Caco-2 (cell line): ENCODE measurements around the gene TMEM184C. TPM values are rescaled to one million over a fixed set of nuclear protein-coding genes. Genes with fewer than 3 reads are reported as not detected.

ENCODE experiments used
- BruUV-seq: library from RNA; stranded (reverse); fragments of 400-500 nt; replicated peaks from 2 replicates; lab custom pipeline; 2021; lab: Mats Ljungman, UMichigan
- CTCF ChIA-PET: fragments of 300-600 bp; sonication (Branson Sonifier 250); formaldehyde crosslinking; loops from one replicate; lab custom pipeline; 2022; ENCODE audit warnings: antibody characterized with exemption; lab: Charles Lee
- POLR2A ChIA-PET: fragments of 300-600 bp; sonication (Branson Sonifier 250); formaldehyde crosslinking; loops from one replicate; lab custom pipeline; 2022; ENCODE audit warnings: antibody characterized with exemption; lab: Charles Lee
- DNase-seq, 2 experiments: peaks; one replicate each; pipeline versions ENCODE4 v3.0.0 to v3.0.0-alpha.2; 2020 to 2022
- H3K27me3 ChIP-seq: replicated peaks from 2 replicates; pipeline ENCODE4 v1.6.0; 2011; ENCODE audit warnings: low read length; ENCODE audit not compliant: control insufficient read depth, insufficient read depth
- H3K36me3 ChIP-seq: 2 replicates; pipeline ENCODE4 v1.5.1; 2011; ENCODE audit warnings: low read length; ENCODE audit not compliant: control insufficient read depth, insufficient read depth
- H3K4me1 ChIP-seq: fragments of 250-450 bp; sonication (Bioruptor Pico); 2 replicates; pipeline ENCODE4 v1.5.1; 2020; ENCODE audit warnings: mild to moderate bottlenecking
- H3K4me3 ChIP-seq: 2 replicates; pipeline ENCODE4 v1.5.1; 2011; ENCODE audit warnings: low read depth, mild to moderate bottlenecking, control low read depth, low read length
- H3K9me3 ChIP-seq: fragments of 250-450 bp; sonication (Bioruptor Pico); 2 replicates; pipeline ENCODE4 v1.5.1; 2020; ENCODE audit warnings: mild to moderate bottlenecking, moderate library complexity
- H3K27ac Mint-ChIP-seq: one replicate; pipeline ENCODE4 v1.8.0; 2022; ENCODE audit warnings: mixed read lengths; ENCODE audit not compliant: unreplicated experiment
- H3K27me3 Mint-ChIP-seq: one replicate; pipeline ENCODE4 v1.8.0; 2022; ENCODE audit warnings: mixed read lengths; ENCODE audit not compliant: insufficient read depth, unreplicated experiment
- H3K36me3 Mint-ChIP-seq: one replicate; pipeline ENCODE4 v1.8.0; 2022; ENCODE audit warnings: mild to moderate bottlenecking, mixed read lengths; ENCODE audit not compliant: insufficient read depth, unreplicated experiment
- H3K4me1 Mint-ChIP-seq: one replicate; pipeline ENCODE4 v1.8.0; 2022; ENCODE audit warnings: low read depth, mixed read lengths; ENCODE audit not compliant: unreplicated experiment
- H3K4me3 Mint-ChIP-seq: one replicate; pipeline ENCODE4 v1.8.0; 2022; ENCODE audit warnings: mild to moderate bottlenecking, moderate library complexity, mixed read lengths; ENCODE audit not compliant: unreplicated experiment
- H3K9me3 Mint-ChIP-seq: one replicate; pipeline ENCODE4 v1.8.0; 2022; ENCODE audit warnings: mixed read lengths; ENCODE audit not compliant: unreplicated experiment
- intact Hi-C: fragments of 100-400 bp; cut with micrococcal nuclease; formaldehyde crosslinking; loops from one replicate; pipeline ENCODE4 v1.10.0; 2022; ENCODE audit not compliant: unreplicated experiment
- total RNA-seq: library from RNA; stranded (reverse); gene quantifications from 2 replicates; pipeline ENCODE4 v1.2.3, GENCODE V29; 2022
- TF ChIP-seq, protein P1 (sequence below), 2 experiments: fragments of 200-600 bp in 1 of 2; IDR thresholded peaks; 1 replicate in 1 of 2; 2 replicates in 1 of 2; pipeline versions ENCODE4 v1.5.1 to v1.8.0; 2011 to 2022; ENCODE audit warnings: antibody characterized with exemption in 1 of 2, control low read depth in 1 of 2, inconsistent platforms in 1 of 2, low read depth in 1 of 2, low read length in 1 of 2, mild to moderate bottlenecking in 1 of 2, moderate library complexity in 1 of 2; ENCODE audit not compliant: insufficient read depth in 1 of 2, severe bottlenecking in 1 of 2, unreplicated experiment in 1 of 2

Gene TMEM184C
- total RNA-seq, 1 experiment from 2014 or later: 36.2 TPM

DNA sequence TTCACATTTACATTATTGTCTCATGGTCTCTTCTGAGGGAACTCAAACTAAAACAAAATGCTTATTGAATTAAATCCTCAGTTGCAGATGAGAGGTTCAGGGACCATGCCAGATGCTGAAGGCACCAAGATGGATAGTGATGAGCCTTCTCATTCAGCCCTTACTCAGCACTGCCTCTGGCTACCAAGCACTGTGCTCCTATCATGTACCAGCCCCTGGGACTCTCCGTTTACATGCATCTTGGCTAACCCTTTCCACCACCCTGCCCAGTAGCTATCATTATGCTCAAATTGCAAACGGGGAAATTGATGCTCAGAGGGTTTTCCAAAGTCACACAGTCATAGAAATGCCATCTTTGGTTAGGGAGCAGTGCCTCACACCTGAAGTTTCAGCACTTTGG is 22.6 kb upstream of the TMEM184C start:
- H3K4me3 Mint-ChIP-seq: no peak overlapping the region
- DNase-seq: no peak
- H3K4me1 Mint-ChIP-seq: no peaks in the 10 kb centered on the region
- H3K4me3 ChIP-seq: no peak overlapping the region
- intact Hi-C loops: loop anchor here (5.0 kb wide), 1 partner anchor 497 kb away; no protein-coding TSS in a partner anchor
- no TSS peak for BruUV-seq
- CTCF ChIA-PET: interaction anchor here (0.5 to 1.9 kb wide), 3 partner anchors 22 to 76 kb away, joined by 3 to 6 read pairs (median 3); partner anchors contain the start of gene TMEM184C
- H3K36me3 Mint-ChIP-seq: no peaks in the 10 kb centered on the region
- H3K36me3 ChIP-seq: no peaks in the 10 kb centered on the region
- TF ChIP-seq, protein P1, sequence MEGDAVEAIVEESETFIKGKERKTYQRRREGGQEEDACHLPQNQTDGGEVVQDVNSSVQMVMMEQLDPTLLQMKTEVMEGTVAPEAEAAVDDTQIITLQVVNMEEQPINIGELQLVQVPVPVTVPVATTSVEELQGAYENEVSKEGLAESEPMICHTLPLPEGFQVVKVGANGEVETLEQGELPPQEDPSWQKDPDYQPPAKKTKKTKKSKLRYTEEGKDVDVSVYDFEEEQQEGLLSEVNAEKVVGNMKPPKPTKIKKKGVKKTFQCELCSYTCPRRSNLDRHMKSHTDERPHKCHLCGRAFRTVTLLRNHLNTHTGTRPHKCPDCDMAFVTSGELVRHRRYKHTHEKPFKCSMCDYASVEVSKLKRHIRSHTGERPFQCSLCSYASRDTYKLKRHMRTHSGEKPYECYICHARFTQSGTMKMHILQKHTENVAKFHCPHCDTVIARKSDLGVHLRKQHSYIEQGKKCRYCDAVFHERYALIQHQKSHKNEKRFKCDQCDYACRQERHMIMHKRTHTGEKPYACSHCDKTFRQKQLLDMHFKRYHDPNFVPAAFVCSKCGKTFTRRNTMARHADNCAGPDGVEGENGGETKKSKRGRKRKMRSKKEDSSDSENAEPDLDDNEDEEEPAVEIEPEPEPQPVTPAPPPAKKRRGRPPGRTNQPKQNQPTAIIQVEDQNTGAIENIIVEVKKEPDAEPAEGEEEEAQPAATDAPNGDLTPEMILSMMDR (IDR thresholded peaks at IDR 0.05; ENCODE audit: insufficient read depth in 1 of 2, low read depth in 1 of 2, low read length in 1 of 2, severe bottlenecking in 1 of 2, unreplicated experiment in 1 of 2): no peak
- POLR2A ChIA-PET: no interaction called here
- no peaks in the 10 kb centered on the region for H3K27me3 ChIP-seq
- H3K9me3 ChIP-seq: no peaks in the 10 kb centered on the region
- H3K27ac Mint-ChIP-seq: no peak overlapping the region
- H3K27me3 Mint-ChIP-seq: no peaks in the 10 kb centered on the region
- H3K9me3 Mint-ChIP-seq: no peaks in the 10 kb centered on the region
- no peaks in the 10 kb centered on the region for H3K4me1 ChIP-seq

DNA sequence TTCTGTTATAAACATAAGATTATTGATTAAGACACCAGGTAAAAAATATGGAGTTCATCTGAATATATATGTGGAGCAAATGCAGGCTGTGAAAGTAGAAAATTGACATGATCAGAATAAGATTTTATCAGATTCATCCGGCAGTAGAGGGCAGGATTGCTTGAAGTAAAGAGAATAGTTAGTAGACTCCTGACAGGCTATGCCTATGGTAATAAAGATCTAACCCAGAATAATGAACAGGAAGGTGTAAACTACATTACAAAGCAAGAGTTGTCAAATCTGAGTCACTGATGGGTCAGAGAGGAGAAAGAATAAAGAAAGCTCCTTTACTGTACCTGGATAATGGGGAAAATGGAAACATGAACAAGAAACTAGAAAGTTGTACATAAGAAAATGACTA is 20.8 kb upstream of the TMEM184C start:
- no peaks in the 10 kb centered on the region for H3K4me1 Mint-ChIP-seq
- no peak for DNase-seq
- H3K27me3 ChIP-seq: no peaks in the 10 kb centered on the region
- H3K4me3 Mint-ChIP-seq: no peak overlapping the region
- no peaks in the 10 kb centered on the region for H3K36me3 Mint-ChIP-seq
- no peak overlapping the region for H3K27ac Mint-ChIP-seq
- BruUV-seq: no TSS peak
- H3K9me3 Mint-ChIP-seq: no peaks in the 10 kb centered on the region
- H3K4me3 ChIP-seq: no peak overlapping the region
- H3K9me3 ChIP-seq: no peaks in the 10 kb centered on the region
- H3K27me3 Mint-ChIP-seq: no peaks in the 10 kb centered on the region
- ChIA-PET POLR2A (no interaction called here), CTCF (interaction anchor here (2.4 kb wide), 1 partner anchor 271 kb away, joined by 10 read pairs; no protein-coding TSS in a partner anchor)
- TF ChIP-seq, protein P1 (IDR thresholded peaks at IDR 0.05; ENCODE audit: insufficient read depth in 1 of 2, low read depth in 1 of 2, low read length in 1 of 2, severe bottlenecking in 1 of 2, unreplicated experiment in 1 of 2): no peak
- no peaks in the 10 kb centered on the region for H3K36me3 ChIP-seq
- no peaks in the 10 kb centered on the region for H3K4me1 ChIP-seq
- intact Hi-C loops: loop anchor here (1.0 kb wide), 1 partner anchor 270 kb away; no protein-coding TSS in a partner anchor

DNA sequence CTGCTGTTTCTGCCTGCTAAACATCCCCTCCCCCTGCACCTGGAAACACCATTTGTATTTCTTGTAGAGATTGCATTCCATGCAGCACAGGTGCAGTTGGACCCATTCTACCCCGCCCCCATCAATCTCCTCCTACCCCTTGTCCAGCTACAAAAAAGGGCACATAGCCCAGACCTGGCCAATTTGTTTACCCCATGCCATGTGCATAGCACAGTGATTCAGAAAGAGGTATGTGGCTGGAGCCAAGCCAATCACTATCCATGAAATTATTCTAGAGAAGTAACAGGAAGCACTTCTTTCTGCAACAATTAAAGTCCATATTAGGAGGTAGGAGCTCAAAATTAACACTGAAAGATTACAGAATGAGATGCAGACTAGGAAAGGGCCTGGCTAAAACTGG is 20.2 kb upstream of the TMEM184C start:
- intact Hi-C loops: loop anchor here (1.0 kb wide), 1 partner anchor 269 kb away; no protein-coding TSS in a partner anchor
- no peaks in the 10 kb centered on the region for H3K36me3 ChIP-seq
- ChIA-PET POLR2A (no interaction called here), CTCF (interaction anchor here (2.4 kb wide), 1 partner anchor 270 kb away, joined by 10 read pairs; no protein-coding TSS in a partner anchor)
- no peak overlapping the region for H3K4me3 ChIP-seq
- H3K27me3 ChIP-seq: no peaks in the 10 kb centered on the region
- H3K9me3 ChIP-seq: no peaks in the 10 kb centered on the region
- H3K4me1 Mint-ChIP-seq: no peaks in the 10 kb centered on the region
- no peaks in the 10 kb centered on the region for H3K36me3 Mint-ChIP-seq
- H3K9me3 Mint-ChIP-seq: no peaks in the 10 kb centered on the region
- no peak overlapping the region for H3K4me3 Mint-ChIP-seq
- DNase-seq: no peak
- TF ChIP-seq, protein P1 (IDR thresholded peaks at IDR 0.05; ENCODE audit: insufficient read depth in 1 of 2, low read depth in 1 of 2, low read length in 1 of 2, severe bottlenecking in 1 of 2, unreplicated experiment in 1 of 2): no peak
- BruUV-seq: no TSS peak
- no peaks in the 10 kb centered on the region for H3K4me1 ChIP-seq
- no peak overlapping the region for H3K27ac Mint-ChIP-seq
- no peaks in the 10 kb centered on the region for H3K27me3 Mint-ChIP-seq
